Measurements from ENCODE around the gene QKI.
"Not testable (repeated sequence)": the region's sequence is repeated elsewhere in the genome, so short reads cannot be mapped to it uniquely, and the experiment has no call there.

The QKI gene

GRCh38 chr6:163474581-163474980 lies 60.1 kb downstream of the QKI start:
- Histone ChIP-seq H3K79me2 (ENCODE audit: insufficient read depth, low read length) (no peaks in the 10 kb centered on the region), H2AFZ (ENCODE audit: low read length) (no peak overlapping the region), H4K20me1 (ENCODE audit: insufficient read depth, low read length, poor library complexity, severe bottlenecking) (no peaks in the 10 kb centered on the region), H3K36me3 (ENCODE audit: insufficient read depth, low read length) (no peaks in the 10 kb centered on the region), H3K4me3 (ENCODE audit: low read length, poor library complexity, severe bottlenecking) (no peak overlapping the region), H3K9ac (ENCODE audit: low read depth, low read length, poor library complexity, severe bottlenecking) (no peak overlapping the region), H3K4me2 (ENCODE audit: low read depth, low read length, poor library complexity, severe bottlenecking) (no peak overlapping the region), H3K9me2 (replicated peaks; ENCODE audit: low read depth, low read length) (no peaks in the 10 kb centered on the region), H3F3A (ENCODE audit: low read depth) (no peaks in the 10 kb centered on the region), H3K4me1 (ENCODE audit: insufficient read depth, low read length, poor library complexity, severe bottlenecking) (no peaks in the 10 kb centered on the region), H3K27me3 (ENCODE audit: insufficient read depth, low read length, poor library complexity, severe bottlenecking) (no peaks in the 10 kb centered on the region), H3K9me3 (ENCODE audit: insufficient read depth, low read depth, low read length) (no peaks in the 10 kb centered on the region)
- TF ChIP-seq CTCF (conservative IDR thresholded peaks at IDR 0.05; ENCODE audit: low read length) (no peak), EZH2phosphoT487 (IDR thresholded peaks at IDR 0.05; ENCODE audit: borderline replicate concordance) (no peak)

GRCh38 chr6:163476946-163477345 lies 62.4 kb downstream of the QKI start:
- not testable (repeated sequence) for H3K36me3 ChIP-seq (ENCODE audit: insufficient read depth, low read length); H3K79me2 ChIP-seq (ENCODE audit: insufficient read depth, low read length); H4K20me1 ChIP-seq (ENCODE audit: insufficient read depth, low read length, poor library complexity, severe bottlenecking); H2AFZ ChIP-seq (ENCODE audit: low read length); H3K9me3 ChIP-seq (ENCODE audit: insufficient read depth, low read depth, low read length); H3K27me3 ChIP-seq (ENCODE audit: insufficient read depth, low read length, poor library complexity, severe bottlenecking); H3K9ac ChIP-seq (ENCODE audit: low read depth, low read length, poor library complexity, severe bottlenecking); H3K4me1 ChIP-seq (ENCODE audit: insufficient read depth, low read length, poor library complexity, severe bottlenecking); H3F3A ChIP-seq (ENCODE audit: low read depth); H3K4me2 ChIP-seq (ENCODE audit: low read depth, low read length, poor library complexity, severe bottlenecking); H3K9me2 ChIP-seq (replicated peaks; ENCODE audit: low read depth, low read length); H3K4me3 ChIP-seq (ENCODE audit: low read length, poor library complexity, severe bottlenecking)

GRCh38 chr6:163483107-163483506 lies 68.6 kb downstream of the QKI start:
- Histone ChIP-seq H3K4me2 (ENCODE audit: low read depth, low read length, poor library complexity, severe bottlenecking) (no peak overlapping the region), H3K36me3 (ENCODE audit: insufficient read depth, low read length) (no peaks in the 10 kb centered on the region), H4K20me1 (ENCODE audit: insufficient read depth, low read length, poor library complexity, severe bottlenecking) (no peaks in the 10 kb centered on the region), H2AFZ (ENCODE audit: low read length) (no peak overlapping the region), H3F3A (ENCODE audit: low read depth) (no peaks in the 10 kb centered on the region), H3K79me2 (ENCODE audit: insufficient read depth, low read length) (no peaks in the 10 kb centered on the region), H3K9me2 (replicated peaks; ENCODE audit: low read depth, low read length) (no peaks in the 10 kb centered on the region), H3K4me3 (ENCODE audit: low read length, poor library complexity, severe bottlenecking) (no peak overlapping the region), H3K4me1 (ENCODE audit: insufficient read depth, low read length, poor library complexity, severe bottlenecking) (no peaks in the 10 kb centered on the region), H3K9ac (ENCODE audit: low read depth, low read length, poor library complexity, severe bottlenecking) (no peak overlapping the region), H3K27me3 (ENCODE audit: insufficient read depth, low read length, poor library complexity, severe bottlenecking) (no peaks in the 10 kb centered on the region), H3K9me3 (ENCODE audit: insufficient read depth, low read depth, low read length) (no peaks in the 10 kb centered on the region)
- TF ChIP-seq CTCF (conservative IDR thresholded peaks at IDR 0.05; ENCODE audit: low read length) (no peak), EZH2phosphoT487 (IDR thresholded peaks at IDR 0.05; ENCODE audit: borderline replicate concordance) (no peak)

- Histone ChIP-seq H3K9me3 (ENCODE audit: insufficient read depth, low read depth, low read length) (no peaks in the 10 kb centered on the region), H3K9me2 (replicated peaks; ENCODE audit: low read depth, low read length) (no peaks in the 10 kb centered on the region), H3K9ac (ENCODE audit: low read depth, low read length, poor library complexity, severe bottlenecking) (no peak overlapping the region), H3K4me2 (ENCODE audit: low read depth, low read length, poor library complexity, severe bottlenecking) (no peak overlapping the region), H3K4me1 (ENCODE audit: insufficient read depth, low read length, poor library complexity, severe bottlenecking) (no peaks in the 10 kb centered on the region), H3K4me3 (ENCODE audit: low read length, poor library complexity, severe bottlenecking) (no peak overlapping the region), H3K79me2 (ENCODE audit: insufficient read depth, low read length) (no peaks in the 10 kb centered on the region), H3F3A (ENCODE audit: low read depth) (no peaks in the 10 kb centered on the region), H2AFZ (ENCODE audit: low read length) (no peak overlapping the region), H4K20me1 (ENCODE audit: insufficient read depth, low read length, poor library complexity, severe bottlenecking) (no peaks in the 10 kb centered on the region), H3K36me3 (ENCODE audit: insufficient read depth, low read length) (no peaks in the 10 kb centered on the region), H3K27me3 (ENCODE audit: insufficient read depth, low read length, poor library complexity, severe bottlenecking) (no peaks in the 10 kb centered on the region)
- no peak for TF ChIP-seq CTCF (conservative IDR thresholded peaks at IDR 0.05; ENCODE audit: low read length)
- TF ChIP-seq EZH2phosphoT487 (IDR thresholded peaks at IDR 0.05; ENCODE audit: borderline replicate concordance): no peak
Measured at GRCh38 chr6:163485388-163485851, 70.9 kb downstream of the QKI start.
